Superior temporal gyrus (tissue), 1 donor: ENCODE results near the gene TEX22.

ENCODE experiments used
- DNase-seq: peaks from one replicate; pipeline ENCODE4 v3.0.0-alpha.2; 2016; ENCODE audit errors: extremely low spot score

Gene TEX22

GRCh38 chr14:105439710-105440553 lies 41.6 kb downstream of the TEX22 start:
- no peak for DNase-seq

DNA sequence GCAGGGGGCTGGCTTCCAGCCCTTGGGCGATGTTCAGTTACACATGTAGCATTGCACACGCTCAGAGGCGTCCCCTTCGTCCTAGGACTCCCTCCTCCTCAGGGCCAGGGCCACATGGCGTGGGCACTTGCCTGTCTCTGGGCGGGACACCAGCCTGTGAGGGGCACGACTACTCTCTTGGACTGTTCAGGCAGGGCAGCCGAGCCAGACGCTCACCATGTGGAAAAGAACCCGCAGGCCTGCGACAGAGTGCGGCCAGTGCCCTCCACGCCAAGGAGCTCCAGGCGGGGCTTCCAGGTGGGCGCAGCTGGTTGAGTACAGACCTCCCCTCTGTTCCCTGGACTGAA lies 42.2 kb downstream of the TEX22 start:
- DNase-seq: no peak

DNA sequence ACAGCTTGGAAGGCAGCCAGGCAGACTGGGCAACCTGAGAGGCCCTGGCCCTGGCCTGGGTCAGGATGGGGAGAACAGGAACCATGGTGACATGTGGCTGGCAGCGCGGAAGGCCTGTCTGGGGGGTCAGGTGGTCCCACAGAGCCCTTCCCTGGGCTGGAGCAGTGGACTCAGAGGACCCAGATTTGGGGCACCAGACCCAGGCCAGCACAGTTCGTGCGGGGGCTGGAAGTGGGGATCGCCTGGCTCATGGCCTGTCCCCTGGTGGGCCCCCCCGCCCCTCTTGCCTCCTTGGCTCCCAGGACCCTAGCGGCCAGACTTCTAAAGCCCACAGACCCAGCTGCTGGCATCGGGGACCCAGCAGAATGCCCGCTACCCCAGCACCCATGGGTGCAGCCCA lies 42.7 kb downstream of the TEX22 start:
- DNase-seq: no peak

GRCh38 chr14:105442125-105442524 lies 43.8 kb downstream of the TEX22 start:
- DNase-seq: no peak

DNA sequence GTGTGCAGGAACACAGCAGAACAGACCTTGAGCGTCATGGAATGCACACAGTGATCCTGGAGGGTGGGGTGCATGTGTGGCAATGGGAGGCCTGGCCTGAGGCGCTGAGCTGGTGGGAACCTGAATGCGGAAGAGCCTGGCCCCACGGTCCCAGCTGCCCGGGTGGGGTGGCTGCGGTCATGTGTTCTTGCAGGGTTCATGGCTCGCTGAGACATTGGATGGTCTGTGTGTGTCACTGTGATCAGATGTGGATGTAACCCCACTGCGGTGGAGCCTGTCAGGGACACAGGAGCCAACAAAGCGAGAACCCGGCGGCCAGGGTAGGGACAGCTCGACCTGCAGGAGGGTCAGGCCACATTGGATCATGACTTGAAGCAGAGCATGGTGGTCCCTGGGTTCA lies 44.5 kb downstream of the TEX22 start:
- DNase-seq: no peak

GRCh38 chr14:105444859-105445258 lies 46.5 kb downstream of the TEX22 start:
- no peak for DNase-seq

- no peak for DNase-seq
These were observed 47.0 kb downstream of the TEX22 start for GRCh38 chr14:105445290-105445689.

GRCh38 chr14:105445901-105446845 lies 47.8 kb downstream of the TEX22 start:
- DNase-seq: no peak

DNA sequence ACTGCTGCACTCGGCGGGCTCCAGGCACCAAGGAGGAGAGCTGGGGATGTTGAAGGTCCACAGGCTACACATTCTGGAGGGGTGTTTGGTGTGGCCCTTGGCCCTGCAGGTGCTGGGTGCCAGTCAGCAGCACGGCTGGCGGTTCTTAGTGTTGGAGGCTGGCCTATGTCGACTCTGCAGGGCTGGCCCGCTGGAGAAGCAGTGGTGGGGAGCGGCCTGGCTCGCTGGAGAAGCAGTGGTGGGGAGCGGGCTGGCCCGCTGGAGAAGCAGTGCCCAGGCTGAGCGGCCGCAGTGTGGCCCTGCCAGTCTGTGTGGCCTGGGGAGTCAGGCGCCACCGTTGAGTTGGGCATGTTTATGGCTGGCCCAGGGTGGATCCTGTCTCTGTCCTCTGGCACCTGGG lies 48.6 kb downstream of the TEX22 start:
- DNase-seq: no peak

- no peak for DNase-seq
These were observed 49.6 kb downstream of the TEX22 start for GRCh38 chr14:105447651-105448640.

- peak; percentile 78 for DNase-seq
These were observed 50.4 kb downstream of the TEX22 start for GRCh38 chr14:105448706-105449111.

- DNase-seq: no peak
These were observed 51.2 kb downstream of the TEX22 start for GRCh38 chr14:105449276-105450122.

- no peak for DNase-seq
These were observed 51.8 kb downstream of the TEX22 start for GRCh38 chr14:105450123-105450505.

DNA sequence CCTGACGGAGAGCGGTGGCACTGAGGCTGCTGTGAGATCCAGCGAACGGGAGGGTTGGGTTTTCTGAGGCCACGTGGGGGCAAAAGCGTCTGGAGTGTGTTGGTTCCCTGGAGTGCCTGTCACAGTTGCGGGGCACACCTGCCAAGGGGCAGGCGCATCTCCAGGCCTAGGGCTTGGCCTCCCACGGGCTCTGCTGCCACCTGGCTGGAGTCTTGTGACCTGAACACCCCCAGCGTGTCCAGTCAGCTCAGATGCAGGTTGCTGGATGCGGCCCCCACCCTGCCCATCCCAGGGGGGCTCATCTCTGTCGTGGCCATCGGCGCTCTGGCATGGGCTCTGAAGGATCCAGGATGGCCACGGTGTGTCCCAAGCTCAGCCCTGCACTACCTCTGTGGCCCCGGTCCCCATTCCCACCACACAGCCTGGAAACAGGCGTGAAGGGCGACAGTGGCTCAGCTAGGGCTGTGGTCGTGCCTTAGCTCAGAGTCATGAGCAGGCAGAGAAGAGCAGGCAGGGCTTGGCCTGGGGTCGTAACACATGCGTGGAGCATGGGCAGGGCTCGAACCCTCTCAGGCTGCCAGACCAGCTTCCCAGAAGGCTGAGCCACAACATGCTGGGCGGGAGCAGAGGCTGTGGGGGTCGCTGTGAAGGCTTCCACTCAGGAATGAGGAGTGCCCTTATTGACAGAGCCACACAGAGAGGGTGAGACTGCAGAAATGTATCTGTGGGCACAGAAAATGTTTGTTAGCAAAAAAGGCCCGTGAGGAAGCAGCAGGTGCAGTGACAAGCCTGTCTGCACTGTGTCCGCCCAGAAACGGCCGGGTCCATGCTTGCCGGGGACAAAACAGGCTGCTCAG lies 52.8 kb downstream of the TEX22 start:
- DNase-seq: no peak

DNA sequence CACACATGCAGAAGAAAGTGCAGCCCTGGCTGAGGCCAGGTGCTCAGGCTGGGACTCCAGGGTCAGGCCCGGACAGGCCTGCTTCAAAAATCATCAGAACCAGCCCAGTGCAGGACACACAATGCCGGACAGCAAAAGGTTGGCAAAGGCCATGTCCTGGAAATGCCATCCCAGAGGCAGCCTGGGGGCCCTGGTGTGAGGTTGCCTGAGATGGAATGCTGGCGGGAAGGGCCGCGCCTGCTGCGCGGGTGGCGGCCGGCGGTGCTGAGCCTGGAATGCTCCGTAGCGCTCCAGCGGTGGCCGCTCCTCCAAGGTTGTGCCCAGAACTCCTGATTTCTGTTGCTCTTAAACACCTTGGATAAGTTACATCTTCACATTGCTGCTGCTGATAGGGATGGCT lies 54.6 kb downstream of the TEX22 start:
- no peak for DNase-seq

GRCh38 chr14:105453847-105454246 lies 55.5 kb downstream of the TEX22 start:
- no peak for DNase-seq

GRCh38 chr14:105455086-105455640 lies 56.8 kb downstream of the TEX22 start:
- no peak for DNase-seq

GRCh38 chr14:105455766-105456660 lies 57.7 kb downstream of the TEX22 start:
- no peak for DNase-seq
